ENCODE measurements around the gene PSMC2. TPM values are rescaled to one million over a fixed set of nuclear protein-coding genes. Genes with fewer than 3 reads are reported as not detected.

PSMC2 gene
- total RNA-seq, 1 donor, result 252 TPM

- no peak overlapping the region for H3K4me3 ChIP-seq (ENCODE audit: low read depth, low read length)
- DNase-seq (ENCODE audit: low read depth), result no peak
- TF ChIP-seq, protein P1, sequence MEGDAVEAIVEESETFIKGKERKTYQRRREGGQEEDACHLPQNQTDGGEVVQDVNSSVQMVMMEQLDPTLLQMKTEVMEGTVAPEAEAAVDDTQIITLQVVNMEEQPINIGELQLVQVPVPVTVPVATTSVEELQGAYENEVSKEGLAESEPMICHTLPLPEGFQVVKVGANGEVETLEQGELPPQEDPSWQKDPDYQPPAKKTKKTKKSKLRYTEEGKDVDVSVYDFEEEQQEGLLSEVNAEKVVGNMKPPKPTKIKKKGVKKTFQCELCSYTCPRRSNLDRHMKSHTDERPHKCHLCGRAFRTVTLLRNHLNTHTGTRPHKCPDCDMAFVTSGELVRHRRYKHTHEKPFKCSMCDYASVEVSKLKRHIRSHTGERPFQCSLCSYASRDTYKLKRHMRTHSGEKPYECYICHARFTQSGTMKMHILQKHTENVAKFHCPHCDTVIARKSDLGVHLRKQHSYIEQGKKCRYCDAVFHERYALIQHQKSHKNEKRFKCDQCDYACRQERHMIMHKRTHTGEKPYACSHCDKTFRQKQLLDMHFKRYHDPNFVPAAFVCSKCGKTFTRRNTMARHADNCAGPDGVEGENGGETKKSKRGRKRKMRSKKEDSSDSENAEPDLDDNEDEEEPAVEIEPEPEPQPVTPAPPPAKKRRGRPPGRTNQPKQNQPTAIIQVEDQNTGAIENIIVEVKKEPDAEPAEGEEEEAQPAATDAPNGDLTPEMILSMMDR (IDR thresholded peaks at IDR 0.05; ENCODE audit: insufficient read depth, low read depth, low read length), result no peak
Observed at GRCh38 chr7:103316380-103316941, 31.0 kb upstream of the PSMC2 start.

GRCh38 chr7:103317009-103317408 lies 30.4 kb upstream of the PSMC2 start:
- no peak overlapping the region for H3K4me3 ChIP-seq (ENCODE audit: low read depth, low read length)
- DNase-seq (ENCODE audit: low read depth), result no peak
- TF ChIP-seq, protein P1 (IDR thresholded peaks at IDR 0.05; ENCODE audit: insufficient read depth, low read depth, low read length), result no peak

GRCh38 chr7:103325744-103326143 lies 21.7 kb upstream of the PSMC2 start:
- no peak for DNase-seq (ENCODE audit: low read depth)
- no peak overlapping the region for H3K4me3 ChIP-seq (ENCODE audit: low read depth, low read length)
- TF ChIP-seq, protein P1 (IDR thresholded peaks at IDR 0.05; ENCODE audit: insufficient read depth, low read depth, low read length), result no peak

- TF ChIP-seq, protein P1 (IDR thresholded peaks at IDR 0.05; ENCODE audit: insufficient read depth, low read depth, low read length), result no peak
- DNase-seq (ENCODE audit: low read depth), result no peak
- H3K4me3 ChIP-seq (ENCODE audit: low read depth, low read length), result no peak overlapping the region
Observed at GRCh38 chr7:103336761-103337160, 10.7 kb upstream of the PSMC2 start.

DNA sequence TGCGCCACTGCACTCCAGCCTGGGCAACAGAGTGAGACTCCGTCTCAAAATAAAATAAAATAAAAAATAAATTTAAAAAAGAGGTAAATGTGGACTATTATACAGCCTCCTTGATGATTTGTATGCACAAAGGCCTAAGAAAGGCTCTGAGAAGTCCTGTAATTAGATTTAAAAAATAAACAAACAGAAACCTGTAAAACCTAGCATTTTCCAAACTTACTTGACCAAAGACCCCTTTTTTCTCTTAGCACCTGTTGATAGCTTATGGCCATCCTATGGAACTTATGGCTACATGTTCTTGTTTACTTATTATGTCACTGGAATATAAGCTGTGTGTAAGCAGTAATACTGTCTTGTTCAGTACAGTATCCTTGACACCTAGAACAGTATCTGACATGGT lies 8.6 kb upstream of the PSMC2 start:
- TF ChIP-seq, protein P1 (IDR thresholded peaks at IDR 0.05; ENCODE audit: insufficient read depth, low read depth, low read length), result no peak
- H3K4me3 ChIP-seq (ENCODE audit: low read depth, low read length), result no peak overlapping the region
- no peak for DNase-seq (ENCODE audit: low read depth)

GRCh38 chr7:103341466-103341865 lies 6.0 kb upstream of the PSMC2 start:
- peak; percentile 7 for DNase-seq (ENCODE audit: low read depth)
- TF ChIP-seq, protein P1 (IDR thresholded peaks at IDR 0.05; ENCODE audit: insufficient read depth, low read depth, low read length), result no peak

GRCh38 chr7:103343332-103343731 lies 4.1 kb upstream of the PSMC2 start:
- TF ChIP-seq, protein P1 (IDR thresholded peaks at IDR 0.05; ENCODE audit: insufficient read depth, low read depth, low read length), result no peak
- peak overlapping the region; percentile 86 for H3K4me3 ChIP-seq (ENCODE audit: low read depth, low read length)
- no peak for DNase-seq (ENCODE audit: low read depth)

More at GRCh38 chr7:103341466-103341865, 6.0 kb upstream of the PSMC2 start:
- no peak overlapping the region for H3K4me3 ChIP-seq (ENCODE audit: low read depth, low read length)
